Measurements from ENCODE around the gene USP53.

Gene USP53

GRCh38 chr4:119221412-119221811, 8.9 kb downstream of the USP53 start:
- Histone ChIP-seq H3K36me3 (ENCODE audit: control insufficient read depth, insufficient read depth, low read length) (no peaks in the 10 kb centered on the region), H3K9me3 (ENCODE audit: control insufficient read depth, low read length) (no peaks in the 10 kb centered on the region), H3K4me3 (ENCODE audit: insufficient read depth, low read depth, low read length) (no peak overlapping the region), H3K27me3 (ENCODE audit: control insufficient read depth, insufficient read depth, low read length, poor library complexity, severe bottlenecking) (no peaks in the 10 kb centered on the region), H3K4me1 (ENCODE audit: control insufficient read depth, insufficient read depth, low read length) (no peaks in the 10 kb centered on the region), H3K27ac (ENCODE audit: insufficient read depth, low read depth, low read length, poor library complexity, severe bottlenecking) (no peak overlapping the region)
- 79 to 81% methylated on average over 4 of the region's 4 CpGs for WGBS, 2 experiments

GRCh38 chr4:119227690-119228089, 15.2 kb downstream of the USP53 start:
- H3K36me3 ChIP-seq (ENCODE audit: control insufficient read depth, insufficient read depth, low read length), result no peaks in the 10 kb centered on the region
- H3K27me3 ChIP-seq (ENCODE audit: control insufficient read depth, insufficient read depth, low read length, poor library complexity, severe bottlenecking), result no peaks in the 10 kb centered on the region
- H3K27ac ChIP-seq (ENCODE audit: insufficient read depth, low read depth, low read length, poor library complexity, severe bottlenecking), result no peak overlapping the region
- no peaks in the 10 kb centered on the region for H3K9me3 ChIP-seq (ENCODE audit: control insufficient read depth, low read length)
- H3K4me3 ChIP-seq (ENCODE audit: insufficient read depth, low read depth, low read length), result no peak overlapping the region
- no peaks in the 10 kb centered on the region for H3K4me1 ChIP-seq (ENCODE audit: control insufficient read depth, insufficient read depth, low read length)

- H3K4me1 ChIP-seq (ENCODE audit: control insufficient read depth, insufficient read depth, low read length), result no peaks in the 10 kb centered on the region
- no peaks in the 10 kb centered on the region for H3K9me3 ChIP-seq (ENCODE audit: control insufficient read depth, low read length)
- no peaks in the 10 kb centered on the region for H3K36me3 ChIP-seq (ENCODE audit: control insufficient read depth, insufficient read depth, low read length)
- 100% methylated on average over 2 of the region's 3 CpGs; no CpG with 5 or more reads in 1 of the 2 experiments for WGBS, 2 experiments
- H3K27ac ChIP-seq (ENCODE audit: insufficient read depth, low read depth, low read length, poor library complexity, severe bottlenecking), result no peak overlapping the region
- no peak overlapping the region for H3K4me3 ChIP-seq (ENCODE audit: insufficient read depth, low read depth, low read length)
- H3K27me3 ChIP-seq (ENCODE audit: control insufficient read depth, insufficient read depth, low read length, poor library complexity, severe bottlenecking), result no peaks in the 10 kb centered on the region
Observed at GRCh38 chr4:119228406-119228805, 15.9 kb downstream of the USP53 start.

- Histone ChIP-seq H3K4me1 (ENCODE audit: control insufficient read depth, insufficient read depth, low read length) (no peaks in the 10 kb centered on the region), H3K27ac (ENCODE audit: insufficient read depth, low read depth, low read length, poor library complexity, severe bottlenecking) (no peak overlapping the region), H3K36me3 (ENCODE audit: control insufficient read depth, insufficient read depth, low read length) (no peaks in the 10 kb centered on the region), H3K9me3 (ENCODE audit: control insufficient read depth, low read length) (no peaks in the 10 kb centered on the region), H3K4me3 (ENCODE audit: insufficient read depth, low read depth, low read length) (no peak overlapping the region), H3K27me3 (ENCODE audit: control insufficient read depth, insufficient read depth, low read length, poor library complexity, severe bottlenecking) (no peaks in the 10 kb centered on the region)
- WGBS, 2 experiments, result 92 to 97% methylated on average over 3 to 4 of the region's 4 CpGs
Observed at GRCh38 chr4:119229908-119230687, 17.6 kb downstream of the USP53 start.

- WGBS, 2 experiments, result 83 to 91% methylated on average over 3 of the region's 3 CpGs
- no peak overlapping the region for H3K4me3 ChIP-seq (ENCODE audit: insufficient read depth, low read depth, low read length)
- H3K27me3 ChIP-seq (ENCODE audit: control insufficient read depth, insufficient read depth, low read length, poor library complexity, severe bottlenecking), result no peaks in the 10 kb centered on the region
- H3K27ac ChIP-seq (ENCODE audit: insufficient read depth, low read depth, low read length, poor library complexity, severe bottlenecking), result no peak overlapping the region
- H3K4me1 ChIP-seq (ENCODE audit: control insufficient read depth, insufficient read depth, low read length), result no peaks in the 10 kb centered on the region
- no peaks in the 10 kb centered on the region for H3K9me3 ChIP-seq (ENCODE audit: control insufficient read depth, low read length)
- no peaks in the 10 kb centered on the region for H3K36me3 ChIP-seq (ENCODE audit: control insufficient read depth, insufficient read depth, low read length)
Observed at GRCh38 chr4:119231491-119231890, 19.0 kb downstream of the USP53 start.

GRCh38 chr4:119232286-119232685, 19.8 kb downstream of the USP53 start:
- Histone ChIP-seq H3K4me3 (ENCODE audit: insufficient read depth, low read depth, low read length) (no peak overlapping the region), H3K9me3 (ENCODE audit: control insufficient read depth, low read length) (no peaks in the 10 kb centered on the region), H3K36me3 (ENCODE audit: control insufficient read depth, insufficient read depth, low read length) (no peaks in the 10 kb centered on the region), H3K4me1 (ENCODE audit: control insufficient read depth, insufficient read depth, low read length) (no peaks in the 10 kb centered on the region), H3K27ac (ENCODE audit: insufficient read depth, low read depth, low read length, poor library complexity, severe bottlenecking) (no peak overlapping the region), H3K27me3 (ENCODE audit: control insufficient read depth, insufficient read depth, low read length, poor library complexity, severe bottlenecking) (no peaks in the 10 kb centered on the region)
- 100% methylated on average over 1 of the region's 1 CpG; no CpG with 5 or more reads in 1 of the 2 experiments for WGBS, 2 experiments

GRCh38 chr4:119233191-119233590, 20.7 kb downstream of the USP53 start:
- Histone ChIP-seq H3K27ac (ENCODE audit: insufficient read depth, low read depth, low read length, poor library complexity, severe bottlenecking) (no peak overlapping the region), H3K4me1 (ENCODE audit: control insufficient read depth, insufficient read depth, low read length) (no peaks in the 10 kb centered on the region), H3K36me3 (ENCODE audit: control insufficient read depth, insufficient read depth, low read length) (no peaks in the 10 kb centered on the region), H3K4me3 (ENCODE audit: insufficient read depth, low read depth, low read length) (no peak overlapping the region), H3K9me3 (ENCODE audit: control insufficient read depth, low read length) (no peaks in the 10 kb centered on the region), H3K27me3 (ENCODE audit: control insufficient read depth, insufficient read depth, low read length, poor library complexity, severe bottlenecking) (no peaks in the 10 kb centered on the region)

GRCh38 chr4:119233750-119234149, 21.2 kb downstream of the USP53 start:
- Histone ChIP-seq H3K9me3 (ENCODE audit: control insufficient read depth, low read length) (no peaks in the 10 kb centered on the region), H3K36me3 (ENCODE audit: control insufficient read depth, insufficient read depth, low read length) (no peaks in the 10 kb centered on the region), H3K4me1 (ENCODE audit: control insufficient read depth, insufficient read depth, low read length) (no peaks in the 10 kb centered on the region), H3K4me3 (ENCODE audit: insufficient read depth, low read depth, low read length) (no peak overlapping the region), H3K27ac (ENCODE audit: insufficient read depth, low read depth, low read length, poor library complexity, severe bottlenecking) (no peak overlapping the region), H3K27me3 (ENCODE audit: control insufficient read depth, insufficient read depth, low read length, poor library complexity, severe bottlenecking) (no peaks in the 10 kb centered on the region)
- WGBS, 2 experiments, result 73 to 77% methylated on average over 3 of the region's 3 CpGs

GRCh38 chr4:119237201-119237600, 24.7 kb downstream of the USP53 start:
- no peaks in the 10 kb centered on the region for H3K9me3 ChIP-seq (ENCODE audit: control insufficient read depth, low read length)
- H3K4me1 ChIP-seq (ENCODE audit: control insufficient read depth, insufficient read depth, low read length), result no peaks in the 10 kb centered on the region
- no peaks in the 10 kb centered on the region for H3K27me3 ChIP-seq (ENCODE audit: control insufficient read depth, insufficient read depth, low read length, poor library complexity, severe bottlenecking)
- H3K4me3 ChIP-seq (ENCODE audit: insufficient read depth, low read depth, low read length), result no peak overlapping the region
- H3K36me3 ChIP-seq (ENCODE audit: control insufficient read depth, insufficient read depth, low read length), result no peaks in the 10 kb centered on the region
- WGBS, 2 experiments, result 92 to 97% methylated on average over 9 of the region's 9 CpGs
- H3K27ac ChIP-seq (ENCODE audit: insufficient read depth, low read depth, low read length, poor library complexity, severe bottlenecking), result no peak overlapping the region

- no peaks in the 10 kb centered on the region for H3K4me1 ChIP-seq (ENCODE audit: control insufficient read depth, insufficient read depth, low read length)
- no peaks in the 10 kb centered on the region for H3K27me3 ChIP-seq (ENCODE audit: control insufficient read depth, insufficient read depth, low read length, poor library complexity, severe bottlenecking)
- H3K36me3 ChIP-seq (ENCODE audit: control insufficient read depth, insufficient read depth, low read length), result no peaks in the 10 kb centered on the region
- whole genome bisulfite sequencing, 2 experiments, result 100% methylated on average over 2 of the region's 2 CpGs; no CpG with 5 or more reads in 1 of the 2 experiments
- no peaks in the 10 kb centered on the region for H3K9me3 ChIP-seq (ENCODE audit: control insufficient read depth, low read length)
- H3K27ac ChIP-seq (ENCODE audit: insufficient read depth, low read depth, low read length, poor library complexity, severe bottlenecking), result no peak overlapping the region
- H3K4me3 ChIP-seq (ENCODE audit: insufficient read depth, low read depth, low read length), result no peak overlapping the region
Observed at GRCh38 chr4:119237642-119238041, 25.1 kb downstream of the USP53 start.
